Left lung (tissue), 10 donors: ENCODE data around the gene TRIP12. TPM values are rescaled to one million over a fixed set of nuclear protein-coding genes. Genes with fewer than 3 reads are reported as not detected.

ENCODE experiments used
- ATAC-seq: fragments of 200-7000 bp; cut with Tn5 transposase; one replicate; pipeline ENCODE4 v1.9.1; 2020; ENCODE audit warnings: moderate library complexity
- DNase-seq, 4 donors: peaks; one replicate each; pipeline ENCODE4 v3.0.0-alpha.2; 2013 to 2020
- H3K27ac ChIP-seq, 2 donors: fragments of 200-600 bp; sonication (generic) in 1 of 2; one replicate each; pipeline versions ENCODE4 v1.5.0 to v1.8.0; 2020 to 2021
- H3K27me3 ChIP-seq, 2 donors: fragments of 200-600 bp; sonication (generic) in 1 of 2; one replicate each; pipeline versions ENCODE4 v1.5.0 to v1.8.0; 2020 to 2021
- H3K36me3 ChIP-seq, 2 donors: fragments of 200-600 bp; sonication (generic) in 1 of 2; one replicate each; pipeline versions ENCODE4 v1.5.0 to v1.8.0; 2020 to 2021
- H3K4me1 ChIP-seq, 2 donors: fragments of 200-600 bp; one replicate each; pipeline ENCODE4 v1.8.0; 2021
- H3K4me3 ChIP-seq, 2 donors: fragments of 200-600 bp; sonication (generic) in 1 of 2; one replicate each; pipeline versions ENCODE4 v1.5.0 to v1.8.0; 2020 to 2021; ENCODE audit warnings: mild to moderate bottlenecking in 1 of 2
- H3K9me3 ChIP-seq, 2 donors: fragments of 200-600 bp; sonication (generic) in 1 of 2; one replicate each; pipeline versions ENCODE4 v1.5.0 to v1.8.0; 2020 to 2021
- intact Hi-C, 2 donors: fragments of 100-400 bp; cut with DNase I; formaldehyde crosslinking; loops; one replicate each; pipeline versions ENCODE4 v1.11.2 to v1.14.2; 2022
- polyA plus RNA-seq, 6 donors: library from polyadenylated mRNA; unstranded; fragments of 120-200 nt; gene quantifications; one replicate each; pipeline ENCODE4 v1.2.1, GENCODE V29; 2013; ENCODE audit not compliant: insufficient read length in 6 of 6
- total RNA-seq, 2 donors: library from RNA; stranded (reverse); fragmentation: NEBNext Ultra II Directional; extraction: Animal tissue kit (Norgen Biotek cat#: 25700); gene quantifications; one replicate each; pipeline ENCODE4 v1.2.1, GENCODE V29; 2021
- TF ChIP-seq, protein P1 (sequence below), 2 donors: fragments of 200-600 bp; sonication (generic) in 1 of 2; IDR thresholded peaks; one replicate each; pipeline versions ENCODE4 v1.5.0 to v1.8.0; 2021; ENCODE audit warnings: antibody characterized with exemption in 2 of 2
- donor health status: DM: no; HTN: yes; CAD: no.
- donor health status: DM: no; HTN: no; CAD: no.

TRIP12 gene
- total and polyA plus RNA-seq, 8 donors = 166 to 234 (median 179) TPM

DNA sequence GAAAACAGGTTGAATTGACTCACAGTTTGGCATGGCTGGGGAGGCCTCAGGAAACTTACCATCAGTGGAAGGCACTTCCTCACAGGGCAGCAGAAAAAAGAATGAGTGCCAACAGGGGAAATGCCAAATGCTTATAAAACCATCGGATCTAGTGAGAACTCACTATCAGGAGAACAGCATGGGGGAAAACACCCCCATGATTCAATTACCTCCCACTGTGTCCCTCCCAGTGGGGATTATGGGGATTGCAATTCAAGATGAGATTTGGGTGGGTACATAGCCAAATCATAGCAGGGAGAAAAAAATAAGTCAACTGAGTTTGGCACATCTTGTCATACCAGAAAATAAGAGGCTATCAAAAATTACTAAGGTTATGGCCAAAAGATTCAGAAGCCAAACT is 96.3 kb downstream of the TRIP12 start:
- H3K27me3 ChIP-seq = no peaks in the 10 kb centered on the region
- no peak for DNase-seq
- H3K4me3 ChIP-seq = no peak overlapping the region
- peaks cover 0 to 82% of the 10 kb centered on the region in 2 donors for H3K36me3 ChIP-seq
- TF ChIP-seq, protein P1, sequence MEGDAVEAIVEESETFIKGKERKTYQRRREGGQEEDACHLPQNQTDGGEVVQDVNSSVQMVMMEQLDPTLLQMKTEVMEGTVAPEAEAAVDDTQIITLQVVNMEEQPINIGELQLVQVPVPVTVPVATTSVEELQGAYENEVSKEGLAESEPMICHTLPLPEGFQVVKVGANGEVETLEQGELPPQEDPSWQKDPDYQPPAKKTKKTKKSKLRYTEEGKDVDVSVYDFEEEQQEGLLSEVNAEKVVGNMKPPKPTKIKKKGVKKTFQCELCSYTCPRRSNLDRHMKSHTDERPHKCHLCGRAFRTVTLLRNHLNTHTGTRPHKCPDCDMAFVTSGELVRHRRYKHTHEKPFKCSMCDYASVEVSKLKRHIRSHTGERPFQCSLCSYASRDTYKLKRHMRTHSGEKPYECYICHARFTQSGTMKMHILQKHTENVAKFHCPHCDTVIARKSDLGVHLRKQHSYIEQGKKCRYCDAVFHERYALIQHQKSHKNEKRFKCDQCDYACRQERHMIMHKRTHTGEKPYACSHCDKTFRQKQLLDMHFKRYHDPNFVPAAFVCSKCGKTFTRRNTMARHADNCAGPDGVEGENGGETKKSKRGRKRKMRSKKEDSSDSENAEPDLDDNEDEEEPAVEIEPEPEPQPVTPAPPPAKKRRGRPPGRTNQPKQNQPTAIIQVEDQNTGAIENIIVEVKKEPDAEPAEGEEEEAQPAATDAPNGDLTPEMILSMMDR (IDR thresholded peaks at IDR 0.05) = no peak
- intact Hi-C loops = no loop called here
- H3K4me1 ChIP-seq = no peaks in the 10 kb centered on the region
- ATAC-seq = no peak
- no peaks in the 10 kb centered on the region for H3K9me3 ChIP-seq
- no peak overlapping the region for H3K27ac ChIP-seq

DNA sequence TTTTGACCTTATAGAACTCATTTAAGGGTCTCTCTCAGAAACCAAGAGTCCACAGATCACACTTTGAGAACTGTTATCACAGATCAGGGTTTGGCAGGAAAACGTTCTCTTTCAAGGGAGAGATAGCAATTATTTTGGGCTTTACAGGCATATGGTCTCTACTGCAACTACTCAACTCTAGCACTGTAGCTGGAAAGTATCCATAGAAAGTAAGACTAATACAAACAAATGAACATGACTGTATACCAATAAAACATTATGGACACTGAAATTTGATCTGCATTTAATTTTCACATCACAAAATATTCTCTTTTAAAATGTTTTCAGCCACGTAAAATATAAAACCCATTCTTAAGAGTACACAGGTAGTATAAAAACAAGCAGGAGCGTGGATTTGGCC is 100.5 kb downstream of the TRIP12 start:
- TF ChIP-seq, protein P1 (IDR thresholded peaks at IDR 0.05) = no peak
- Histone ChIP-seq H3K4me1 (no peaks in the 10 kb centered on the region), H3K27me3 (no peaks in the 10 kb centered on the region), H3K27ac (no peak overlapping the region), H3K36me3 (peaks cover 0 to 63% of the 10 kb centered on the region in 2 donors), H3K4me3 (no peak overlapping the region), H3K9me3 (no peaks in the 10 kb centered on the region)
- ATAC-seq (no peak), DNase-seq (no peak)
- intact Hi-C loops = no loop called here

DNA sequence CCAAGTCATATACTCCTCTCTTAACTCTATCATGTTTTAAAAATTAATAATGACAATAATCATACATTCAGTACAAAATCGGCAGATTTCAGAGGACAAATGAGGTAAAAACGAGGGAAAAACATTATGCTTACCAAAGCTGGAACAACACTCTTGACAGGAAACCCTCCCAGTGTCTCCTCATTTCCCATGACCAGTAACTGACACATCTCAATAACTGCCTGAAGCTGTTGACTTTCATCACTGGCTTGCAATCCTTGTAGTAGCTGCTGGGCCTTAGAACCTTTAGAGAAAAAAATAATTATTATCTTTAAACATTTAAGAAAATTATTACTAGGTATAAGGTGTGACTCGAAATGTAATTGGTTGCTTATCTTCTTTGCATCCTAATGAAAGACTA is 103.6 kb downstream of the TRIP12 start:
- peaks cover 0 to 65% of the 10 kb centered on the region in 2 donors for H3K36me3 ChIP-seq

DNA sequence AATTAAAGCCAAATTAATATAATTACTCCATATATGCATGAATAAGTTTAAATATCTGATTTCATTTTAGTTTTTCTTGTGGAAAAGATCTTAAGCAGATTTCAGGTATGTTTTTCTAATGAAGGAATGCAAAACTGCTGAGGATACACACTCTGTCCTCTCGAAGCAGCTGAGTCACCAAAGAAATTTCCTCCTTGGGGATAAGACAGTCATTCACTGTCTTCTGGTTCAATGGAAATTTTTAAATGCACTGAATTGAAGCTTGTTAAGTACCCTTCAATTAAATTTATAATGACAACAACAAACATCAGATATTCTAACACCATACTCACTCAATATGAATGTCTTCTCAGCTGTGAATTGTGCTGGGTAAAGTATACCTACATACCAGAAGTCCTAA is 106.0 kb downstream of the TRIP12 start:
- no peaks in the 10 kb centered on the region for H3K9me3 ChIP-seq
- H3K27ac ChIP-seq = no peak overlapping the region
- H3K36me3 ChIP-seq = peaks cover 0 to 76% of the 10 kb centered on the region in 2 donors
- intact Hi-C loops = no loop called here
- ATAC-seq = no peak
- DNase-seq = no peak
- no peak overlapping the region for H3K4me3 ChIP-seq
- H3K4me1 ChIP-seq = no peaks in the 10 kb centered on the region
- TF ChIP-seq, protein P1 (IDR thresholded peaks at IDR 0.05) = no peak
- H3K27me3 ChIP-seq = no peaks in the 10 kb centered on the region

More for the DNA sequence above, 103.6 kb downstream of the TRIP12 start:
- Histone ChIP-seq H3K4me1 (no peaks in the 10 kb centered on the region), H3K27ac (no peak overlapping the region), H3K4me3 (no peak overlapping the region), H3K9me3 (no peaks in the 10 kb centered on the region), H3K27me3 (no peaks in the 10 kb centered on the region)
- intact Hi-C loops = no loop called here
- TF ChIP-seq, protein P1 (IDR thresholded peaks at IDR 0.05) = no peak
- DNase-seq (no peak), ATAC-seq (no peak)

DNA sequence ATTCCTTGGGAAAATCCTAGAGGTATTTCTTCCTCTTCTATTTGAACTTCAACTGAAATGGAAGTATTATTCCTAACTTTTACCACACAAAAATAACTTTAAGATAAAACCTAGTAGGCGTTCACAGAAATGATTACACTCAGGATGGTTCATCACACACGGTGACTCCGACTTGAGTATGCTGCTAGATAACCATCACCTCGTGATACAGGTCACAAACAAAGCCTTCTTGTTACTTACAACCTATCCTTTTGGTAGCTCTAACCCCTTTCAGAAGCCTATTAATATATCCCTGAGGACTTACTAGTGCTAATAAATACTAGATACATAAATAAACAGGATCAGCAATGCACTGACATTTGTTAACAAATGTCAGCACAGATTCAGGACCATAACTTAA is 106.5 kb downstream of the TRIP12 start:
- ATAC-seq (no peak), DNase-seq (no peak)
- H3K27ac ChIP-seq = no peak overlapping the region
- no peaks in the 10 kb centered on the region for H3K9me3 ChIP-seq
- no peaks in the 10 kb centered on the region for H3K27me3 ChIP-seq
- H3K4me3 ChIP-seq = no peak overlapping the region
- intact Hi-C loops = no loop called here
- peaks cover 0 to 78% of the 10 kb centered on the region in 2 donors for H3K36me3 ChIP-seq
- H3K4me1 ChIP-seq = no peaks in the 10 kb centered on the region
- TF ChIP-seq, protein P1 (IDR thresholded peaks at IDR 0.05) = no peak
